ENCODE results near the gene RBM15B. TPM values are rescaled to one million over a fixed set of nuclear protein-coding genes. Genes with fewer than 3 reads are reported as not detected.

The RBM15B gene
- total RNA-seq, 1 donor from 2014 or later: 34.3 TPM

DNA sequence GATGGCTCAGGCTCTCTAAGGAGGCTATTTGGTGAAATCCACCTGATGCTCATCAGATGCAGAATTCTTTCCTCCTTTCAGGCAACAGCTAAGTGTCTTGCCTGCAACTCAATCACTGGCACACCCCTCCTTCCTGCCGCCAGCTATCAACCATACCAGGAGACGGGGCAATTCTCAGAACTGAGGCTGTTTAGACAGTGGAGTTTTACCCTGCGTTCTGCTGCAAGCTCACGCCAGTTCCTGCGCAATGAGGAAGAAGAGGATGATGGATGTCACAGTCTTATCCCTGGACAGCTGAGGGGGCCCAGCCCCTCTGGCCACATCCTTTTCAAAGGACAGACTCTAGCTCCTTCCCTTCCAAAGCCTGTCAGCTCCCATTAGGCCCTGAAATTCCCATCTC is 13.0 kb upstream of the RBM15B start:
- DNase-seq (ENCODE audit: low spot score): no peak

DNA sequence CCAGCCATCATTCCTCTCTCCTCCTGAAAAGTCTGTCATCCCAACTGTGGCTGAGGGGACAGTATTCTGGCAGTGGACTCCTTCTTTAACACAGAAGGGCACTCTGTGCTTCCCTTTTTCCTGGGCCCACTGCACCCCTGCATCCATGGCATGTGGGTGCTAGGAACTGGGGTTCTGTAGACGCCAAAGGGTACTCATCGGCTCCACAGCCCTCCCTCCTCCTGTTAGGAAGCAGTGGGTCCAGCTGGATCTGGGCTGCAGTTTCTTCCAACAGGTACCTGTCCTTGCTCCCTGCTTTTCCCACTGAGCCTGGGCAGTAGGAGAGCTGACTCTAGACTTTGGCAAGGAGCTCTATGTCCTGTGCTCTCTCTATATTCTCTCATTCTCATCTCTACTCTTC is 12.4 kb upstream of the RBM15B start:
- DNase-seq (ENCODE audit: low spot score): no peak

DNA sequence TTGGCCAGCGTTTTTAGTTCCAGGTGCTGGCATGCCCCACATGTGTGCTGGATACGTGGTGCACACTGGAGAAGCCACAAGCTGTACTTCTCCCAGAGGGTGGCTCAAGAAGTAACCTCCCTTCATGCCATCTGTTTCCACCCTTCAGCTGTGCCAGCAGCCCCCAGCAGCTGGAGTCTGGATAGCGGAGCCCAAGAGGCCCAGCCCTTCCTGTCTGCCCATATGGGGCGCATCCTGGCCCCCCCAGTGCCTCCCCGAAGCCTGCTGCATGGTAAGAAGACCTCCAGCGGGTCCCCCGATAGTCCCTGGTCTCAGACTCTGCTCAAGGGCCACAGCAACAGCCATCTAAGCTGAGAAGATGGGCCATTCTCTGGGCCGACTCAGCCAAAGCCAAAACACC is 11.8 kb upstream of the RBM15B start:
- DNase-seq (ENCODE audit: low spot score): no peak

DNA sequence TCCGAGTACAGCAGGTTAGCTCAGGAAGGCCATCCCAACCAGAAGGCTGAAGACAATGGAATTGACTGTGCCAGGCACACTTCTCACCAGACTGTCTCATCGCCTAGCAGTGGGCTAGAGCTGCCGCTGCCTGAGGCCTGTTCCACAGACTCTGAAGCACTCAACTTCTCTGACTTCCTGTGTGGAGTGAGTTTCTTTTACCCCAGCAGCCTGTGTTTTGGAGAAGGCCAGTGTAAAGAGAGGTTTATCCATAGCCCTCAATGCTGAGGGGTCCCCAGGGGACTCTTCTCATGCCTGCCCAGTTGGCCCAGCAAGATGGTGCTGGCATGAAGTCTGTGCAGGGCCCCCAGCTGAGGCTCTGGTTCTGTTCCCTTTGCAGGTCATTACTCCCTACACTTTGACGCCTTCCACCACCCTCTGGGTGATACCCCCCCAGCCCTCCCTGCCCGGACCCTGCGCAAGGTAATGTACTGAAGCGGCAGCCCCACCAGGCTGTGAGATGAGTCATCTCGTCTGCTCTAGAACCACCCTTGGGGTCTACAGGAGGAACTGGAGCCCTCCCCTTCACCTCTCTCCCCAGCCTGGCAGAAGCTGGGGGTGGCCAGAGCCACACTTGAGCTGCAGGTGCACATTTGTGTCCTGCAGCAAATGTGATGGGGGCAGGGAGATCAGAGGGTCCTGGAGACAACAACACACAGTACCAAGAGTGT is 11.2 kb upstream of the RBM15B start:
- DNase-seq (ENCODE audit: low spot score): no peak

DNA sequence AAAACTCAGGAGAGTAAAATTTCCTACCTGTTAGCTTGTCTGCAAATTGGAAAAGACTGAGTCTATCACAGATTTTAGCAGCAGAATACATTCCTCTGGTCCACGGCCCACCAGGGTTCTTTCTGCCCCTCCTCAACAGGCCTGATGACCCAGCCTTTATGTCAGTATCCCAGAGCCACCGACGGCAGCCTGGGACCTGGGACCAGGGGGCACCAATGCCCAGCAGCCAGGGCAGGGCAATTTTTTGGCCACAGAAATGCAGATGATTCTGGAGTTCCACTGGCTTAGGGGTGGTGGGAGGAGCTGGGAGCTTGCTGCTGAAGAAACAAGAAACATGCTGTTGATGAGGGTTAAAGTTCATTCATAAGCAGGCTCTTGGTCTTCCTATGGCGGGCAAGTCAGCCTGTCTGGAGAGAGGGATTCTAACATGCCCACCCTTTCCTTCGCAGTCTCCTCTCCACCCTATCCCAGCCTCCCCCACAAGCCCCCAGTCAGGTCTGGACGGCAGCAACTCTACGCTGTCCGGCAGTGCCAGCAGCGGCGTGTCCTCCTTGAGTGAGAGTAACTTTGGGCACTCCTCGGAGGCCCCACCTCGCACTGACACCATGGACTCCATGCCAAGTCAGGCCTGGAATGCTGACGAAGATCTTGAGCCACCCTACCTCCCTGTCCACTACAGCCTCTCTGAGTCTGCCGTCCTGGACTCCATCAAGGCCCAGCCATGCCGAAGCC is 10.3 kb upstream of the RBM15B start:
- DNase-seq (ENCODE audit: low spot score): no peak

DNA sequence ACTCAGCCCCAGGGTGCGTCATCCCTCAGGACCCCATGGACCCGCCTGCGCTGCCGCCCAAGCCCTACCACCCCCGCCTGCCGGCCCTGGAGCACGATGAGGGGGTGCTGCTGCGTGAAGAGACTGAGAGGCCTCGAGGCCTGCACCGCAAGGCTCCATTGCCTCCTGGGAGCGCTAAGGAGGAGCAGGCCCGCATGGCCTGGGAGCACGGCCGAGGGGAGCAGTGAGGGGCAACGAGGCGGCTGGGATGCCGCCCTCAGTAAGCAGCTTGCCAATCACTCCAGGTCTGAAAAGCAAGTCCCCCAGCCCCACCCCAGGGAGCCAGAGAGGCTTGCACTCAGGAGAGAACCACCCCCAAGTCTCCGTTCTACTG is 9.8 kb upstream of the RBM15B start:
- no peak for DNase-seq (ENCODE audit: low spot score)

DNA sequence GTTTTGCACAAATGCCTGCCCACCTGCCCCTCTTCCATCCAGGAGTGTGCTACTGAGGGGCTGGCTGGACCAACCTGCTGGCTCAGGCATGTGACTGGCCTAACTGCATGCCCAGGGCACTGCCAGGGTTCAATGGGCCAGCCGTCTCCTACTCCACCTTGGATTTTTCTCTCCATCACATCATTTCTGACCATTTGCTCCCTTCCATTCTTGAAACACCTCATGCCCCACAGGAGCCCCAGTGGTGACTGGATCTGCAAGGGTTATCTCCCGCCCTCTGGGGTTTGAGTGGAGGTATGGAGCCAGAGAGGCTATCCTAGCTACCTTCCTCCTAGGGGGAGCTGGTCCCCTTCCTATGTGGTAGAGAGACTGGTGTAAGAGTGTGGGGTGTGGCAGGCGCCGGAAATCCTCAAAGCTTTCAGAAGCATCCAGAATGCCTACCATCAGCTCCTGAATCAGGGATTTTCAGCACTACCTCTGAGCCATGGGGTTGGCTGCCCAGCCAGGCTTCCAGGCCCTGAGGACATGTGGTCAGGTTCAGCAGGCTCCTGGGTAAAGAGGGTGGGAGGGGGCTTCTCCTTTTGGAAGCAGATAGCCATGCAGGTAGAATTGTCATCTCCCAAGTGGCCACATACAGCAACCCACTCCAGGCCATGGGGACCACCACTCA is 8.9 kb upstream of the RBM15B start:
- peak; percentile 29 for DNase-seq (ENCODE audit: low spot score)

DNA sequence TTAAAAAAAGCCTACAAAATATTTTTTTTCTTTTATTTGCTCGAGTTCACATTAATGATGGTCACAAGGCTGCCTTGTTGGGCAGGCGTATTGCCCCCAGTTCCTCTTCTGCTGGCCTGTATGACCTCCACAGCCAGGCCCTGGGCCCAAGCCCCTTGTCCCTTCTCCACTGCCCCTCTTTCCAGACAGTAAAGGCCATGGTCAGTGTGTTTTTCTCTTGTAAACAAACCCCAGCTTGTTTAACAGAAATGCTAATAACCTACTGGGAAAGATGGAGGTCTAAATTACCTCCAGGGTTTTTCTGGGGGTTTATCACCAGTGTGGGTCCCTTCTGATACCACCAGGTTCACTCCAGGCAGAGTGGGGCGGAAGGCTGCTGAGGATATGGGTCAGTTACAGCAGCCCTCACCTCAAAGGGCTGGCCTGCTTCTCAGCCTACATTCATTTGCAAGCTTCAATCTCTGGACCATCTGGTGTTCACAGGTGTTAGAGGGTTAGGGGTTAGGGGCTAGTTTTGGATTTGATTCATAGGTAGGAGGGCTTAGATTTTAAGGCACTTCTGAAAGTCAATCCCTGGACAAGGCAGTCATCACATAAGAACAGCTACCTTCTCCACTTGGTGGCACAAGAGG is 8.0 kb upstream of the RBM15B start:
- no peak for DNase-seq (ENCODE audit: low spot score)

DNA sequence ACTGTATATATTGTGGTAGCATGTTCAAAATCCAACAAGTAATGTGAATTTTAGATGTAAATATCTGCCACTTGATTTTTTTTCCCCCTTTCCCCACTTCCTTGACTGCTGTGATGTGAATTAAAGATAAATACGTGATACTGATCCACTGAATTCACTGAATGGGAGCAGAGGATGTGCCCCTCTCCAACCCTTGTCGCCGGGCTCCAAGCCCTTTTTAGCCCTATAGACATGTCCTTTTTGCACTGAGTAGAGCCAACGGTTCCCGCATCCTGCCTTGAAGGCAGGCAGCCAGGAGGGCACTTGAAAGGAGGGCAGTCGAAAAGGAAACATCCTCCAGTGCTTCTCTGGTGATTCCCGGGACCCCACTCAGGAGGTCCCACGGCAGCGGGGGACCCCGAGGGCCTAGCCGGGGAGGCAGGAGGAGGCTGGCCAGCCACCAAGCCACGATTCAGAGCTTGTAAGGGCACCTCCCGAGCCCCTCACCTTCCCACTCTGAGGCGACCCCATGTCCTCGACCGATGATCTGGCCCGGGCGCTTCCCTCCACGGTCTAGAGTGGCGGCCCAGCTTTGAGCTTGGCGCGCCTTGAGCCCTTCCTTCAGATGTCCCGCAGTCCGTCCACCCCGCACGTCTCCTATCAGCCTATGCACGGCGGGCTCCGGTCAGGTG is 6.9 kb upstream of the RBM15B start:
- no peak for DNase-seq (ENCODE audit: low spot score)

DNA sequence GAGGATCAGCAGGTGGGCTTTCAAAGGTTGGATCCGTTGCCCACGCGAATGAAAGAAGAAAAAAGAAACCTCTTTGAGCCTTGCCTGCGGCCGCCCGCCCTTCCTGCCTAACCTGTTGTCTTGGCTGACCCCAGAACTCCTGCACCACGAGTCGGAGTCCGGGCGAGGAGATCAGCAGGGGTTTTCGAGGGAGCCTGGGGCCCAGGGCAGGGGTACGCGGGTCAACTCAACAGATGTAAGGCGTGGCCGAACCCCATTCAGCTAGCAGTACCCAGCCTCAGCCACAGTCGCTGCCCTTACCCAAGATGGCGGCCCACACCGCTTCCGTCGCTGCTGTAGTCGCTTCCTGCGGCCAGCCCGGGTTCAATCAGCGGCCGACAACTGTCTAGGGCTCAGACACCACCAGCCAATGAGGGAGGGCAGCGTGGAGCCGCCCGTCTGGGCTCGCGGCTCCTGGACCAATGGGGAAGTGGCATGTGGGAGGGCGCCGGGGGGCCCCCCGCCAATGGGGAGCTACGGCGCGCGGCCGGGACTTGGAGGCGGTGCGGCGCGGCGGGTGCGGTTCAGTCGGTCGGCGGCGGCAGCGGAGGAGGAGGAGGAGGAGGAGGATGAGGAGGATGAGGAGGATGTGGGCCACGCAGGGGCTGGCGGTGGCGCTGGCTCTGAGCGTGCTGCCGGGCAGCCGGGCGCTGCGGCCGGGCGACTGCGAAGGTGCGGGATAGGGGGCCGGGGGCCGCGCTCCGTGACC is 6.2 kb upstream of the RBM15B start, which contains the start of gene MANF:
Gene MANF, plus strand, starts transcription at position 566 of the 748 bp plus-strand sequence. Its CDS starts 52 bp downstream, at position 618.
- DNase-seq (ENCODE audit: low spot score): peak; percentile 98

DNA sequence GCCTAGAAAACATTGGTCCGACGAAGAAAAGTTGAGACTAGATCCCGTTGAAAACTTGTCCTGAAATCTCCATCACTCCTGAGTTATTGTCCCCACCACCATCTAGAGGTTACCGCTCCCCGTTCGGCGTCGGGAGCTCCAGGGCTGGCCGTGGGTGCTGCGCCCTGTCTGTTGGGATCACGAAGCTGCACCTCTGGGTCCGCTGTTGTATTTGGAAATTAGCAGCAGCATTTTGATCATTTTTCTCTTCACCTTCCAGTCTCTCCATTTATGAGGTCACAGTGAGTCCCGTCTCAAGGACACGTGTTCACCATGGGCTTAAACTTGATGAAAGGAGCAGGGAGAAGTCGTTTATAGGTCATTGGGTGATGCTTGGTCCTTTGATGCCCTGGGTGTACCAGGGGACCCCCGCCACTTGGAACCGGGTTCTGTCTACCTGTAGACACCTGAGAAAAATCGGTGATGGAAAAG is 5.4 kb upstream of the RBM15B start:
- peak; percentile 49 for DNase-seq (ENCODE audit: low spot score)

DNA sequence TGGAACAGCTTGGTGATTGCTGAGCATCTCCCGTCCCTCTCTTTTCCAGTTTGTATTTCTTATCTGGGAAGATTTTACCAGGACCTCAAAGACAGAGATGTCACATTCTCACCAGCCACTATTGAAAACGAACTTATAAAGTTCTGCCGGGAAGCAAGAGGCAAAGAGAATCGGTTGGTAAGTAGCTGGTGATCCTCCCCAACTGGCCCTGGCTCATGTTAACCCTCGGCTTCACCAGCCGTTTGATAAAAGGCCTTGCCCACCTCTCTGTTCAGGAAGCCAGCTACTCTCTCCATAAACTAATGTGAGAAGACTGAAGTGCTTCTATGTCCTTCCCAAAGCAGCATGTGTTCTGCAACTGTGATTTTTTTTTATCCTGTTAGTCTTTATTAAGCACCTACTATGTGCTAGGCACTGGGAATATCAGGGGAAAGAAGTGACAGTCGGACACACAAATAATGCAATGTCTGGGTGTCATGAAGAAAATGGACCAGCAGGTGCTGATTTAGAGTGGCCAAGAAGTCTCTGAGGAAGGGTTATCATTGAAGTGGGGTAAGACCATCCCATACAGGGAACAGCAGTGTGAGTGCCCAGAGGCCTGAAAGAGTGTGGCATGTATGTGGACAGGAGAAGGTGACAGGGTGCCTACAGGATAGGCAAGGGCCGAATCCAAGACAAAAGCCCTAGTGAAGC is 4.8 kb upstream of the RBM15B start:
- peak; percentile 34 for DNase-seq (ENCODE audit: low spot score)

DNA sequence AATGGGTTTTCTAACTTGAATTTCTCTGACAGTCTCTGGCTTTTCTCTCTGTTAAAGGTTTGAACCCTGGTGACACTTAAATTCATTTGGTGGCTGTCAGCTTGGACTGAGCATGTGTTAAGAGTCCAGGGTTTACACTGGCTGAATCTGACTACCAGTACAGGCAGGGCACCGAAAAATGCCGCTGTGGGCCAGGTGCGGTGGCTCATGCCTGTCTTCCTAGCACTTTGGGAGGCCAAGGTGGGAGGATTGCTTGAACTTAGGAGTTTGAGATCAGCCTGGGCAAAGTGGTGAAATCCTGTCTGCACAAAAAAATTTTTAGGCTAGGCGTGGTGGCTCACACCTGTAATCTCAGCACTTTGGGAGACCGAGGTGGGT is 4.2 kb upstream of the RBM15B start:
- DNase-seq (ENCODE audit: low spot score): peak; percentile 42

DNA sequence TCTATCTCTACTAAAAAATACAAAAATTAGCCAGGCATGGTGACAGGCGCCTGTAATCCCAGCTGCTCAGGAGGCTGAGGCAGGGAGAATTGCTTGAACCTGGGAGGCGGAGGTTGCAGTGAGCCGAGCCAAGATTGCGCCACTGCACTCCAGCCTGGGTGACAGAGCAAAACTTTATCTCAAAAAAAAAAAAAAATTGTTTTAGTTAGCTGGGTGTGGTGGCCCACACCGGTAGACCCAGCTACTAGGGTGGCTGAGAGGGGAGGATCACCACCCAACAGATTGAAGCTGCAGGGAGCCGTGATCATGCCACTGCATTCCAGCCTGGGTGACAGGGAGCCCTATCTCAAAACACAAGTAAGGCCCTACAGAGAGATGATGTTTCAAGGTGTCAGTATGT is 3.8 kb upstream of the RBM15B start:
- peak; percentile 37 for DNase-seq (ENCODE audit: low spot score)

DNA sequence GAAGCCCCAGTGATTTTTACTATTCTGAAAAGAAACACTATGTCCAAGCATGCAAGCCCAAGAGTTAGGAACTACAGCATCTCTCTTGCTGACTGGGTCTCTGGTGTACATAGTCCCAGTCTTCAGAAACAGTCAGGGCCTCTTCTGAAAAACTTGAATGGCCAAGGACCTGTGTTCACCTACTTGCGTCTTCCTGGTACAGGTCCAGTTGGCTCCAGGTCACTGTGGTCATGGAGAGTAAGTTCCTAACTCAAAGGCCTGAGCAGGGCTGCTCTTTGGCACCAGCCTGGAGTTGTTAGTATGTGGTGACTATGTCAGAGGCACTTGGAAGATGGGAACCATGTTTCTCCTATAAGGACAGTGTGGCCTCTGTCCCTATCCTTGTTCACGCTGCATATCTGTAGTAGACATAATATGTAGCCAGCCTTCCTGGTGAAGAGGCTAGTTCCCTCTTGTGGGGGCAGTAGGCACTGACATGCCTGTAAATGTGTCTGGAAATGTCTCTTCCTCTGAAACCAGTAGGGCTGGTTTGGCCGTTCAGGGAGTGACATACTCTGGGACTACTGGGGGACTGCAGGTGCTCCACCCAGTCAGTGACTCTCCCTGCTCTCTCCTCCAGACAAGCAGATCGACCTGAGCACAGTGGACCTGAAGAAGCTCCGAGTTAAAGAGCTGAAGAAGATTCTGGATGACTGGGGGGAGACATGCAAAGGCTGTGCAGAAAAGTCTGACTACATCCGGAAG is 2.6 kb upstream of the RBM15B start:
- peak; percentile 84 for DNase-seq (ENCODE audit: low spot score)

DNA sequence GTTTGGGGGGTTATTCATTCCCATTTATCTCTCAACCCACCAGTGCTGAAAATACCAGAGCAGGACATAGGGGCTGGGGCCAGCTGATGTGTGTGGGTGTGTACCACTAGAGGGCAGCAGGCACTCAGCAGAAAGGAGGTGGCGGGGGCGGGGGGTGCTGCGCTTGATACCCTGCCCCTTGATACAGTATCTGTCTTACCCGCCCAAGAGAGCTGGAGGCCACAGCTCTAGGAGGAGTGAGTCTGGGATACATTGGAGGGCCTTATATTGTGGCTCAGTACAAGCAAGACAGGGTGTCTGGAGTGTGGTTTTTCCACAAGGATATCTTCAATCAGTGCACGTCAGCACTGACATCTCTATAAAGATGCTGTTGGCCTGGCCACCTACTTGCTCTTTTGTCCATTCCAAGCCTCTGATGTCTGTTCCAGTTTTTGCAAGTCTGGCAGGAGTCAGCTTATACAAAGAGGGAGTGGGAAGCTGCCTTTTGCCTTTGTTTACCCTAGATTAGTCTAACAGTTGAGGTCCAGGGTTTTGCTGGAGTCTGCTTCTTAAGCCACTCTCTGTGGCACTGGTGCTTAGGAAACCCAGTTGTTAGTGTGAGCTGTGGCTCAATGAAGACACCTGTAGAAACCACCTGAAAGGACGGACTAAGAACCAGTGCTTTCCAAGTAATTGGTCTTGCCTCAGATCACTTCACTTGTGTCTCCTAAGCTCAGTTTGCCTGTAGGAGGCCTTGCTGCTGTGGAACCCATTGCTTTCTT is 1.5 kb upstream of the RBM15B start:
- peak; percentile 46 for DNase-seq (ENCODE audit: low spot score)

DNA sequence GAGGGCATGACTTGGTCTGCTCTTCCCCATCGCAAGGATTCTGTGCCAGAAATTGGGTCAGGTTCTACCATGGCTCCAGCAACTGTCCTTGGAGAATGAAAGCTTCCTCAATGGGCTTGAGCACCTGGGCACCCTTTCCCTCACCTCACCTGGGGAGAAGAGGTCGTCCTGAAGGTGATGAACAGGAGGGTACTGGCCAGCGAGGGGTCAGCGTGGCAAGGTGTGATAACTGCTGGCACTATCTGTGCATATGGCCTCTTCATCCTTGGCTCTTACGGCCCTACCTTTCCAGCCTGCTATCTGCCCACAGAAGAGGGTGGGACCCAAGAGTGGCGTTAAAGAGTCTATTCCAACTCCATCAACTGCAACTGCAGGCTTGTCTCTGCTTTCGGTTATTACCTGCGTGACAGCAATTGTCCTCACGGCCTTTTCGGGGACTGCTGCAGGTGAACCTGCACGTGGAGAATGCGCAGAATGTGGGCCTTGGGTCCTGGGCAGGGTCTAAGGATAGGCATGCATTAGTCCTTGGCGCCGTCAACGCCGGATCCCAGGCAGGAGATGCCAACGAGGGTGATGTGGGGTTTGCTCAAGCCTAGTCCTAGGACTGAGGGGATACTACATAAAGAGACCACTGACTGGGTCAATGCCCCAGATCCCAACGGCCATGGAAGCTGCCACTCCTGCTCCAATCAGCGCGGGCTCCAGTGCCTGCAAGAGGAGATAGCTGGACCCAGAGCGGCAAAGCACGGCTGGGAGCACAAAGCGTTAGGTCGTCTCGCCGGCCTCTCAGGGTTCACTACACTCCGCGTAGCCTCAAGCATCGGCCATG is 625 bp upstream of the RBM15B start:
- peak; percentile 42 for DNase-seq (ENCODE audit: low spot score)

Data from ureter (tissue), 1 donor.